Activated B cell treated with CpG ODN at 0.5 μM for 24 hours (primary cell): Measurements from ENCODE around the gene OR9Q1. TPM values are rescaled to one million over a fixed set of nuclear protein-coding genes. Genes with fewer than 3 reads are reported as not detected.

Source experiments
- ATAC-seq: fragments of 200-7000 bp; cut with Tn5 transposase; one replicate; pipeline ENCODE4 v1.10.0; 2021; ENCODE audit warnings: low read depth, mild to moderate bottlenecking, moderate library complexity
- CTCF ChIA-PET: fragments of 350-600 bp; sonication (Branson Sonifier 250); formaldehyde crosslinking; loops from one replicate; lab custom pipeline; 2021; ENCODE audit warnings: antibody characterized with exemption; lab: Charles Lee
- POLR2A ChIA-PET: fragments of 350-600 bp; sonication (Branson Sonifier 250); formaldehyde crosslinking; loops from one replicate; lab custom pipeline; 2021; ENCODE audit warnings: antibody characterized with exemption; lab: Charles Lee
- DNase-seq: peaks from one replicate; pipeline ENCODE4 v3.0.0; 2022
- H3K27ac Mint-ChIP-seq: one replicate; pipeline ENCODE4 v1.8.0; 2020; ENCODE audit warnings: mixed read lengths
- H3K27me3 Mint-ChIP-seq: one replicate; pipeline ENCODE4 v1.8.0; 2021; ENCODE audit warnings: mixed read lengths
- H3K36me3 Mint-ChIP-seq: one replicate; pipeline ENCODE4 v1.8.0; 2021; ENCODE audit warnings: low read depth, mixed read lengths
- H3K4me1 Mint-ChIP-seq: one replicate; pipeline ENCODE4 v1.8.0; 2021; ENCODE audit warnings: mixed read lengths
- H3K4me3 Mint-ChIP-seq: one replicate; pipeline ENCODE4 v1.8.0; 2020; ENCODE audit warnings: mild to moderate bottlenecking, mixed read lengths
- H3K9me3 Mint-ChIP-seq: one replicate; pipeline ENCODE4 v1.8.0; 2020; ENCODE audit warnings: mixed read lengths
- intact Hi-C: fragments of 100-400 bp; cut with micrococcal nuclease; formaldehyde crosslinking; loops from one replicate; pipeline ENCODE4 v1.15.1; 2024
- total RNA-seq: library from RNA; stranded (reverse); gene quantifications from 2 replicates; pipeline ENCODE4 v1.2.3, GENCODE V29; 2022
- TF ChIP-seq, protein P1 (sequence below): fragments of 200-600 bp; IDR thresholded peaks from one replicate; pipeline ENCODE4 v1.8.0; 2022; ENCODE audit warnings: antibody characterized with exemption, mild to moderate bottlenecking

The OR9Q1 gene, protein sequence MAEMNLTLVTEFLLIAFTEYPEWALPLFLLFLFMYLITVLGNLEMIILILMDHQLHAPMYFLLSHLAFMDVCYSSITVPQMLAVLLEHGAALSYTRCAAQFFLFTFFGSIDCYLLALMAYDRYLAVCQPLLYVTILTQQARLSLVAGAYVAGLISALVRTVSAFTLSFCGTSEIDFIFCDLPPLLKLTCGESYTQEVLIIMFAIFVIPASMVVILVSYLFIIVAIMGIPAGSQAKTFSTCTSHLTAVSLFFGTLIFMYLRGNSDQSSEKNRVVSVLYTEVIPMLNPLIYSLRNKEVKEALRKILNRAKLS
- not detected in 2 replicates for total RNA-seq

DNA sequence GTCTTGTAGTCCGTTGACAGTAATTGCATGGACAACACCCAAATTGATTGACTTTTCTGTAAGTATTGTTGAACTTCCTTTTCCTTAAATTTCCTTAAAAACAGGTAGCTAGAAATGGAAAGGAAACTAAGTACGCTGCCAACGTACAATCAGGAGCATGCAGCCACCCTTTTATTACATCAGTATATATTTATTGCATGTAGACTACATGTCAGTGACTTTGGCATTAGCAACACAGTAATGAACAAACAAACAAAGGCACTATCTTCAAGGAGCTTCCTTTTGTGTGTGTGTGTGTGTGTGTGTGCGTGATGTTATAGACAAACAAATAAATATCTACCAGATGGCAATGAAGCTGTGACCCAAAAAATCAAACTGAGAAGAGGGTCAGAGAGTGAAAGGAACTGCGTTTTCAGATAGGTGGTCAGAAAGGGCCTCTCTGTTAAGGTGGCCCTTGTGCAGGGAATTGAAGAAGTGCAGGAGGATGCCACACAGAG lies at the start of gene OR9Q1:
Gene OR9Q1, plus strand, starts transcription at position 447 of the 497 bp plus-strand sequence. CDS start 155,564 bp downstream, outside the sequence.
- H3K27ac Mint-ChIP-seq = no peak within 1 kb of the TSS
- TF ChIP-seq, protein P1, sequence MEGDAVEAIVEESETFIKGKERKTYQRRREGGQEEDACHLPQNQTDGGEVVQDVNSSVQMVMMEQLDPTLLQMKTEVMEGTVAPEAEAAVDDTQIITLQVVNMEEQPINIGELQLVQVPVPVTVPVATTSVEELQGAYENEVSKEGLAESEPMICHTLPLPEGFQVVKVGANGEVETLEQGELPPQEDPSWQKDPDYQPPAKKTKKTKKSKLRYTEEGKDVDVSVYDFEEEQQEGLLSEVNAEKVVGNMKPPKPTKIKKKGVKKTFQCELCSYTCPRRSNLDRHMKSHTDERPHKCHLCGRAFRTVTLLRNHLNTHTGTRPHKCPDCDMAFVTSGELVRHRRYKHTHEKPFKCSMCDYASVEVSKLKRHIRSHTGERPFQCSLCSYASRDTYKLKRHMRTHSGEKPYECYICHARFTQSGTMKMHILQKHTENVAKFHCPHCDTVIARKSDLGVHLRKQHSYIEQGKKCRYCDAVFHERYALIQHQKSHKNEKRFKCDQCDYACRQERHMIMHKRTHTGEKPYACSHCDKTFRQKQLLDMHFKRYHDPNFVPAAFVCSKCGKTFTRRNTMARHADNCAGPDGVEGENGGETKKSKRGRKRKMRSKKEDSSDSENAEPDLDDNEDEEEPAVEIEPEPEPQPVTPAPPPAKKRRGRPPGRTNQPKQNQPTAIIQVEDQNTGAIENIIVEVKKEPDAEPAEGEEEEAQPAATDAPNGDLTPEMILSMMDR = no peak
- POLR2A ChIA-PET = no interaction called here
- CTCF ChIA-PET = no interaction called here
- no peaks in the 10 kb centered on the region for H3K36me3 Mint-ChIP-seq
- DNase-seq (no peak), ATAC-seq (no peak)
- no peaks in the 10 kb centered on the region for H3K4me1 Mint-ChIP-seq
- intact Hi-C loops = no loop called here
- H3K9me3 Mint-ChIP-seq = no peaks in the 10 kb centered on the region
- no peaks in the 10 kb centered on the region for H3K27me3 Mint-ChIP-seq
- H3K4me3 Mint-ChIP-seq = no peak within 1 kb of the TSS

DNA sequence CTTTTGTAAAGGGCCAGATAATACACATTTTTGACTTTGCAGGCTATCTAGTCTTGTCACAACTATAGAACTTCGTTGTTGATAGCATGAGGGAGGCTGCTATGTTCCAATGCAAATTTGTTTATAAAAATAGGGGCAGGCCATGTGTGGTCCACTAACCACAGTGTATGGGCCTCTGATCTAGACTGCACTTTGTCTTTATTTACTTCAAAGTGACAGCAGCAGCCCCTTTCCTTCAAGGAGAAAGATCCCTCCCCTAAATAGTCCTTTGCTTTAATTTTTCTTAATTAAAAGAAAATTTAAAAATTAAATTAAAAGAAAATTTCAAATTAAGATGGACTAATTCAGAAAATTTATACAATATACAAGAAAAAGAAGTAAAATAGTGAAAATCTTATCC lies 49.5 kb upstream of the OR9Q1 start:
- CTCF ChIA-PET = no interaction called here
- Mint-ChIP-seq H3K9me3 (no peaks in the 10 kb centered on the region), H3K4me3 (no peak overlapping the region), H3K27me3 (peaks cover 13% of the 10 kb centered on the region), H3K4me1 (no peaks in the 10 kb centered on the region), H3K27ac (no peak overlapping the region), H3K36me3 (no peaks in the 10 kb centered on the region)
- intact Hi-C loops = no loop called here
- no peak for ATAC-seq
- no peak for DNase-seq
- TF ChIP-seq, protein P1 = no peak
- POLR2A ChIA-PET = no interaction called here

DNA sequence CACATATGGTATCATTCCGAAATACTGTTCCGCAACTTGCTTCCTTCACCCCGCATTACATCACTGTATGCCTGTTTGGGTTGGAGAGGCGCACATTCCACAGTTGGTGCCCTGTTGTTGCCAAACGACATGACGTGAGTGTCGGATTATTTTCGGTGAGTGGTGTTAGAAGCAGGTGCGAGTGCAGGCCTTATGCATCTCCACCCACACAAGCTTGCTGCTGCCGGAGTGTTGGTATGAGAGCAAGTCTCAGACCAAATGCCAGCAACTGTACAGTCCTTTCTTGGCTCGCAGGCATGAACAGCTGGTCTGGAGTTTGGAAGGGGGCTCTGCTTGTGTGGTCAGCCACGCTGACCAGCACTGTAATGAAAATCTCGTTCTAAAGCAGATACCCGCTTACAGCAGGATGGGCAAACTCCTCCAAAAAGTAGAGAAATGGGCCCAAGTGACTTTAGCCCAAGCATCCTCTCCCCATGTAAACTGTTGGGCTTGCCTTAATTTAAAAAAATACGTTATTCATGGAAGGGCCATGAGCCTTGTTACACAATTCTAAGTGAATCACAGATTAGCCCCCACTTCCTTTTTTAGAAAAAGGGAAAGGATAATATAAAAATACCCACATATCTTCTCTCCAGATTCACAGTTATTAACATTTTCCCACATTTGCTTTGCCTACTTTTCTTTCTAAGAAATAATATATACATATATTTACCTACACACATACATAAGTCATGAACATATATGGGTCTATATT lies 48.7 kb upstream of the OR9Q1 start:
- Mint-ChIP-seq H3K27me3 (peaks cover 13% of the 10 kb centered on the region), H3K27ac (no peak overlapping the region), H3K36me3 (no peaks in the 10 kb centered on the region), H3K4me3 (no peak overlapping the region), H3K9me3 (no peaks in the 10 kb centered on the region), H3K4me1 (no peaks in the 10 kb centered on the region)
- TF ChIP-seq, protein P1 = no peak
- POLR2A ChIA-PET = no interaction called here
- CTCF ChIA-PET = no interaction called here
- no peak for DNase-seq
- intact Hi-C loops = no loop called here
- ATAC-seq = no peak

DNA sequence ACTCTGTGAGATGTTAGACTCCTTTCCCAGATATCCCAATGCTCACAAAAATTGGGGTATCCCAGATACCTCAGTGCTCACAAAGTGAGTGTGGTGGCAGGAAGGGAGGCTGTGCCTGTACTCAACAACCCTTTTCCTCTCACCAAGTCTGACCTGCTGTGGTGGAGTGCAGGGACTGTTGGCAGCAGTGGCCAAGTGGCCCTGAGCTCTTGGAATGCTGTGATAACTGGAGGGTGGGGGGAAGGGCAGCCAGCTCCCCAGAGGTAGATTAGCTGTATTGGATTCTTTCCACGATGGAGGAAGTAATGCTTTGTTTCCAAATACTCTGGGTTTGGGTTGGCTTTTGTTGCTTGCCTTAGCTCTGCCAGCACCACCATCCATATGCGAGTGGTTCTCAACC lies 46.0 kb upstream of the OR9Q1 start:
- ChIA-PET CTCF (no interaction called here), POLR2A (no interaction called here)
- TF ChIP-seq, protein P1 = no peak
- Mint-ChIP-seq H3K9me3 (no peaks in the 10 kb centered on the region), H3K36me3 (no peaks in the 10 kb centered on the region), H3K4me3 (no peak overlapping the region), H3K27me3 (peaks cover 9% of the 10 kb centered on the region), H3K4me1 (no peaks in the 10 kb centered on the region), H3K27ac (no peak overlapping the region)
- ATAC-seq = no peak
- intact Hi-C loops = no loop called here
- no peak for DNase-seq
